Measurements from ENCODE around the gene LRRC42.
A peak's percentile ranks its signal among the peaks of the same experiment; 100 is the strongest.

LRRC42 gene

DNA sequence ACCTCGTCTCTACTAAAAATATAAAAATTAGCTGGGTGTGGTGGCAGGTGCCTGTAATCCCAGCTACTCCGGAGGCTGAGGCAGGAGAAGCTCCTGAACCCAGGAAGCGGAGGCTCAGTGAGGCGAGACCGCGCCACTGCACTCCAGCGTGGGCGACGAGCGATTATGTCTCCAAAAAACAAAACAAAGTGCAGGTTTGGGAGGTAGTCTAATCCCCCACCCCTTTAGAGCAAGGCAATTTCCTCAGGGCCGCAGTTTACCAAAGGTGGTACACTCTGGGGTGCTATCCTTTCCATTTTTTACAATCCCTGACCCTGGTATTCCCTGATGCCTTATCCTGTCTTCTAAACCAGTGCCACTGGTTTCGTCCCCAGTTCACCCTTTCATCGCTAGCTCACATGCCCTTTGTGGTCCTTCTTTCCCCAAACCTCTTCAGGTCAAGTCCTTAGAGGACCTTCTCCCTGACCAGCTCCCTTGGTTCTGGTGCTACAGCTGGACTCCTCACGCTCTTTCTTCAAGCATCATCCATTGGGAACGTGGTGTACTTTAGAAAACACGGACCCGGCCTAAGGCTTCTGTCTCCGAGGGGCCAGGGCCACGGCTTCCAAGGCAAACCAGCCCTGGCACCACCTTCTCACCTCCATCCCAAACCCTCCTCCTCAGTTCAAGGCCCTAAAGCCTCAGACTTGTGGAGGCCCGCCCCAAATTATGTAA lies 1.5 kb upstream of the LRRC42 start:
- H3K4me3 ChIP-seq (ENCODE audit: insufficient read depth, low read length, poor library complexity, severe bottlenecking): peak overlapping the region; percentile 63
- peaks cover 14% of the 10 kb centered on the region; the same call in 1 of the 2 replicates for H3F3A ChIP-seq (ENCODE audit: insufficient read depth)
- H3K4me2 ChIP-seq (ENCODE audit: low read depth, low read length, poor library complexity, severe bottlenecking): peak overlapping the region; percentile 85
- no peaks in the 10 kb centered on the region for H4K20me1 ChIP-seq (ENCODE audit: low read depth, low read length)
- H3K9me2 ChIP-seq (replicated peaks; ENCODE audit: insufficient read depth, low read length): no peaks in the 10 kb centered on the region
- H3K9me3 ChIP-seq (ENCODE audit: insufficient read depth, low read length): no peaks in the 10 kb centered on the region
- peaks cover 54% of the 10 kb centered on the region for H3K79me2 ChIP-seq (ENCODE audit: insufficient read depth, low read length)
- TF ChIP-seq EZH2phosphoT487 (conservative IDR thresholded peaks at IDR 0.05; ENCODE audit: low read length): no peak
- TF ChIP-seq, protein P1, sequence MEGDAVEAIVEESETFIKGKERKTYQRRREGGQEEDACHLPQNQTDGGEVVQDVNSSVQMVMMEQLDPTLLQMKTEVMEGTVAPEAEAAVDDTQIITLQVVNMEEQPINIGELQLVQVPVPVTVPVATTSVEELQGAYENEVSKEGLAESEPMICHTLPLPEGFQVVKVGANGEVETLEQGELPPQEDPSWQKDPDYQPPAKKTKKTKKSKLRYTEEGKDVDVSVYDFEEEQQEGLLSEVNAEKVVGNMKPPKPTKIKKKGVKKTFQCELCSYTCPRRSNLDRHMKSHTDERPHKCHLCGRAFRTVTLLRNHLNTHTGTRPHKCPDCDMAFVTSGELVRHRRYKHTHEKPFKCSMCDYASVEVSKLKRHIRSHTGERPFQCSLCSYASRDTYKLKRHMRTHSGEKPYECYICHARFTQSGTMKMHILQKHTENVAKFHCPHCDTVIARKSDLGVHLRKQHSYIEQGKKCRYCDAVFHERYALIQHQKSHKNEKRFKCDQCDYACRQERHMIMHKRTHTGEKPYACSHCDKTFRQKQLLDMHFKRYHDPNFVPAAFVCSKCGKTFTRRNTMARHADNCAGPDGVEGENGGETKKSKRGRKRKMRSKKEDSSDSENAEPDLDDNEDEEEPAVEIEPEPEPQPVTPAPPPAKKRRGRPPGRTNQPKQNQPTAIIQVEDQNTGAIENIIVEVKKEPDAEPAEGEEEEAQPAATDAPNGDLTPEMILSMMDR (IDR thresholded peaks at IDR 0.05; ENCODE audit: insufficient read depth, low read length, poor library complexity, severe bottlenecking): no peak
- peak overlapping the region; percentile 86 for H3K9ac ChIP-seq (ENCODE audit: low read length)
- H3K27me3 ChIP-seq (ENCODE audit: low read length): no peaks in the 10 kb centered on the region
- peak overlapping the region; percentile 76 for H3K27ac ChIP-seq (ENCODE audit: low read depth, low read length)
- H2AFZ ChIP-seq (ENCODE audit: low read depth, low read length, severe bottlenecking): peak overlapping the region; percentile 79
- H3K36me3 ChIP-seq (ENCODE audit: low read length): peaks cover 2% of the 10 kb centered on the region; the same call in 1 of the 2 replicates

- no peaks in the 10 kb centered on the region for H3K27me3 ChIP-seq (ENCODE audit: low read length)
- H3K4me3 ChIP-seq (ENCODE audit: insufficient read depth, low read length, poor library complexity, severe bottlenecking): peak overlapping the region; percentile 63
- no peak for TF ChIP-seq EZH2phosphoT487 (conservative IDR thresholded peaks at IDR 0.05; ENCODE audit: low read length)
- TF ChIP-seq, protein P1 (IDR thresholded peaks at IDR 0.05; ENCODE audit: insufficient read depth, low read length, poor library complexity, severe bottlenecking): no peak
- H3K9me2 ChIP-seq (replicated peaks; ENCODE audit: insufficient read depth, low read length): no peaks in the 10 kb centered on the region
- peaks cover 14% of the 10 kb centered on the region; the same call in 1 of the 2 replicates for H3F3A ChIP-seq (ENCODE audit: insufficient read depth)
- no peaks in the 10 kb centered on the region for H3K9me3 ChIP-seq (ENCODE audit: insufficient read depth, low read length)
- H3K27ac ChIP-seq (ENCODE audit: low read depth, low read length): peak overlapping the region; percentile 76
- no peaks in the 10 kb centered on the region for H3K36me3 ChIP-seq (ENCODE audit: low read length)
- H2AFZ ChIP-seq (ENCODE audit: low read depth, low read length, severe bottlenecking): peak overlapping the region; percentile 79
- H3K79me2 ChIP-seq (ENCODE audit: insufficient read depth, low read length): peaks cover 54% of the 10 kb centered on the region
- H3K4me2 ChIP-seq (ENCODE audit: low read depth, low read length, poor library complexity, severe bottlenecking): peak overlapping the region; percentile 85
- H3K9ac ChIP-seq (ENCODE audit: low read length): peak overlapping the region; percentile 86
- no peaks in the 10 kb centered on the region for H4K20me1 ChIP-seq (ENCODE audit: low read depth, low read length)
Measured at GRCh38 chr1:53945183-53945432, 1.0 kb upstream of the LRRC42 start.

DNA sequence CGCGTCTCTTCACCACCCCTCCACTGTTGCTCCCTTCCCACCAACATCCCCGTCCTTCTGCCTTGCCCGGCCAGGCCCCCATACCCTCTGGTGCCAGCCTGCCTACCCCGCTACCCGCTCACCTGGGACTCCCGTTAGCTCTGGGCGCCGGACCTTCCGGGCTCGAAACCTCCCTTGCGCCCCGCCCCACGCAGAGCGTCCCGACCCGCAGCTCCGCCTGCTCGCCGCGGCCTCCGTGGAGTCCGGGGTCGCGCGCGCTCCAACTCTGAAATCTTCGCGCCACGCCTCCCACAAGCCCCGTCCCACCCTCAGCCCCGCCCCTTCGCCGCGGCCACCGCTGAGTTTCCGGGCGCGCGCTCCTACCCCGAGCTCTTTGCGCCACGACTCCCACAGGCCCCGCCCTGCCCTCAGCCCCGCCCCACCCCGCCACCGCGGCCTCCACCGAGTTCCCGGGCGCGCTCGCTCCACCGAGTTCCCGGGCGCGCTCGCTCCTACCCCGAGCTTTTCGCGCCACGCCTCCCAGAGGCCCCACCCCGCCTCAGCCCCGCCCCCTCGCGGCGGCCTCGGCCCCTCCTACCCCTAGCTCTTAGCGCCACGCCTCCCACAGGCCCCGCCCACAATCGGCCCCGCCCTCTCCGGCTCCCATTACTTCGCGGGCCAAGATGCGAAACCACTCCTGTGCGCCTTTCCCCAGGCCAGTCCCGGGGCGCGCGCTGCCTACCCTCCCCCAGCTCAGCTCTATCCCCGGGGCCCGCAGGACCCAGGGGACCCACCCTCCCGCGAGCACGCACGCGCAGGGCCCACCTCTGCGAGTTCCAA lies 508 bp upstream of the LRRC42 start, which contains the start of gene IFT25:
TSS of gene IFT25 (minus strand) at position 267 of the 819 bp plus-strand sequence. CDS start 5,617 bp downstream, outside the sequence.
- no peaks in the 10 kb centered on the region for H3K9me3 ChIP-seq (ENCODE audit: insufficient read depth, low read length)
- TF ChIP-seq, protein P1 (IDR thresholded peaks at IDR 0.05; ENCODE audit: insufficient read depth, low read length, poor library complexity, severe bottlenecking): no peak
- TF ChIP-seq EZH2phosphoT487 (conservative IDR thresholded peaks at IDR 0.05; ENCODE audit: low read length): no peak
- H3K9me2 ChIP-seq (replicated peaks; ENCODE audit: insufficient read depth, low read length): no peaks in the 10 kb centered on the region
- H3K27ac ChIP-seq (ENCODE audit: low read depth, low read length): peak within 1 kb of the TSS; percentile 76
- H3K36me3 ChIP-seq (ENCODE audit: low read length): no peaks in the 10 kb centered on the region
- peak within 1 kb of the TSS; percentile 72 for H3K4me3 ChIP-seq (ENCODE audit: insufficient read depth, low read length, poor library complexity, severe bottlenecking)
- H3K27me3 ChIP-seq (ENCODE audit: low read length): no peaks in the 10 kb centered on the region
- H4K20me1 ChIP-seq (ENCODE audit: low read depth, low read length): no peaks in the 10 kb centered on the region
- H3K9ac ChIP-seq (ENCODE audit: low read length): peak within 1 kb of the TSS; percentile 86
- H2AFZ ChIP-seq (ENCODE audit: low read depth, low read length, severe bottlenecking): peak within 1 kb of the TSS; percentile 79
- H3K4me2 ChIP-seq (ENCODE audit: low read depth, low read length, poor library complexity, severe bottlenecking): peak within 1 kb of the TSS; percentile 85
- peaks cover 54% of the 10 kb centered on the region for H3K79me2 ChIP-seq (ENCODE audit: insufficient read depth, low read length)
- peaks cover 14% of the 10 kb centered on the region; the same call in 1 of the 2 replicates for H3F3A ChIP-seq (ENCODE audit: insufficient read depth)

All from SU-DHL-6 (cell line).